Measurements from ENCODE around the gene AGBL1.

DNA sequence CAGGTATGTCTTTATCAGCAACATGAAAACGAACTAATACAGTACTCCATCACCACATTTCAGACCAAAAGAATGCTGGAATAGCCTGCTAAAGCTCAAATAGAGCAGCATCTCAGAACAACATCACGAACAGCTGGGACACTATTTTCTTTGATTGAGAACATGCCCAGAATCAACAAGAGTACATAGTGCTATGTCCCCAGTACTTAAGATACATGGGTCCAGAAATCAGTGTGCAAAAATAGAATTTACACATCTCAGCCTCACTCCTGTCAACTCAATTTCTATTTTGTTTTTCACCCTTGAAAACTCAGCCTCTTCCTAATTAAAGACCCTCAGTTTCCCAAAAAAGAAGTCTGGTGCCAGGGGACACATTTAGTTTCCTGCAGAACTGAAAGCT, 753.9 kb downstream of the AGBL1 start:
- TF ChIP-seq, protein P1, sequence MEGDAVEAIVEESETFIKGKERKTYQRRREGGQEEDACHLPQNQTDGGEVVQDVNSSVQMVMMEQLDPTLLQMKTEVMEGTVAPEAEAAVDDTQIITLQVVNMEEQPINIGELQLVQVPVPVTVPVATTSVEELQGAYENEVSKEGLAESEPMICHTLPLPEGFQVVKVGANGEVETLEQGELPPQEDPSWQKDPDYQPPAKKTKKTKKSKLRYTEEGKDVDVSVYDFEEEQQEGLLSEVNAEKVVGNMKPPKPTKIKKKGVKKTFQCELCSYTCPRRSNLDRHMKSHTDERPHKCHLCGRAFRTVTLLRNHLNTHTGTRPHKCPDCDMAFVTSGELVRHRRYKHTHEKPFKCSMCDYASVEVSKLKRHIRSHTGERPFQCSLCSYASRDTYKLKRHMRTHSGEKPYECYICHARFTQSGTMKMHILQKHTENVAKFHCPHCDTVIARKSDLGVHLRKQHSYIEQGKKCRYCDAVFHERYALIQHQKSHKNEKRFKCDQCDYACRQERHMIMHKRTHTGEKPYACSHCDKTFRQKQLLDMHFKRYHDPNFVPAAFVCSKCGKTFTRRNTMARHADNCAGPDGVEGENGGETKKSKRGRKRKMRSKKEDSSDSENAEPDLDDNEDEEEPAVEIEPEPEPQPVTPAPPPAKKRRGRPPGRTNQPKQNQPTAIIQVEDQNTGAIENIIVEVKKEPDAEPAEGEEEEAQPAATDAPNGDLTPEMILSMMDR (IDR thresholded peaks at IDR 0.05; ENCODE audit: insufficient read depth, low read length): no peak
- TF ChIP-seq SPI1 (IDR thresholded peaks at IDR 0.05; ENCODE audit: borderline replicate concordance, low read depth) (no peak), POLR2AphosphoS5 (IDR thresholded peaks at IDR 0.05; ENCODE audit: low read depth) (no peak)

Measured in HL-60 (cell line).